ENCODE data around the gene PHLDA3.

PHLDA3 gene

DNA sequence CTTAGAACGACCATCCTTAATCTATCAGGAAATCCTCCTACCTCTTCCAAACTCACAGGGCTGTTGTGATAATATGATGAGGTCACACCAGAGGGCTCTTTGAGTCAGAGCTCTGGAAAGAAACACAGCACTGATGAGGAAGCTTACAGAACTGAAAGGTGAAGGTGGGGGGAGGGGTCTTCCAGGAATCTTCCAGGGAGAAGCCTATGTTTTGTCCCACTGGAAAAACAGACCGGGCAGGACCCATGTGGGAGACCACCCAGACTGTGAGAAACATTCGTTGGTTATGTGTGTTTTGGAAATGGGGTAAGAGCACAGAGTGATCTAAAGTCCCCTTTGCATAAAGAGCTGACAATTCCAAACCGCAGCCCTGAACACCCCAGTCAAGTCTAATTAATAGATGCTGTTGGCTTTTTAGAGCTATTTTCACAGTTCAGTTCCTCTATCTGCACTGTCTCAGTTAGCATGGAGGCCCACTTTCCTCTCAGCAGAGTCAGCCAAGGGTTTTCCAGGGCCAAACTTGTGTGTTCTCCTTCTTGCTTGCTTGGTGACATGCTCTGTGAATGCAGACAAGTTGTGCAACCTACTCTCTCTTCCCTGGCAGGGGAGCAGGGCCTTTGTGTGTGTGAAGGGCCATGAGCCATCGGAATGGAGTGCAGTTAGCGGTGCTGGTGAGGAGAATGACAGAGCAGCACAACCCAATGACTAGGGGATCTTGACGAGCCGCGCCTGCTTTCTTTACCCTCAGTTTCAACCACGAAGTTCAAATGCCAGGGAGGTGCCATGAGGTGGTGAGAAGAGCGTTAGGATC is 12.3 kb downstream of the PHLDA3 start (continued):
- TF ChIP-seq, protein P1, sequence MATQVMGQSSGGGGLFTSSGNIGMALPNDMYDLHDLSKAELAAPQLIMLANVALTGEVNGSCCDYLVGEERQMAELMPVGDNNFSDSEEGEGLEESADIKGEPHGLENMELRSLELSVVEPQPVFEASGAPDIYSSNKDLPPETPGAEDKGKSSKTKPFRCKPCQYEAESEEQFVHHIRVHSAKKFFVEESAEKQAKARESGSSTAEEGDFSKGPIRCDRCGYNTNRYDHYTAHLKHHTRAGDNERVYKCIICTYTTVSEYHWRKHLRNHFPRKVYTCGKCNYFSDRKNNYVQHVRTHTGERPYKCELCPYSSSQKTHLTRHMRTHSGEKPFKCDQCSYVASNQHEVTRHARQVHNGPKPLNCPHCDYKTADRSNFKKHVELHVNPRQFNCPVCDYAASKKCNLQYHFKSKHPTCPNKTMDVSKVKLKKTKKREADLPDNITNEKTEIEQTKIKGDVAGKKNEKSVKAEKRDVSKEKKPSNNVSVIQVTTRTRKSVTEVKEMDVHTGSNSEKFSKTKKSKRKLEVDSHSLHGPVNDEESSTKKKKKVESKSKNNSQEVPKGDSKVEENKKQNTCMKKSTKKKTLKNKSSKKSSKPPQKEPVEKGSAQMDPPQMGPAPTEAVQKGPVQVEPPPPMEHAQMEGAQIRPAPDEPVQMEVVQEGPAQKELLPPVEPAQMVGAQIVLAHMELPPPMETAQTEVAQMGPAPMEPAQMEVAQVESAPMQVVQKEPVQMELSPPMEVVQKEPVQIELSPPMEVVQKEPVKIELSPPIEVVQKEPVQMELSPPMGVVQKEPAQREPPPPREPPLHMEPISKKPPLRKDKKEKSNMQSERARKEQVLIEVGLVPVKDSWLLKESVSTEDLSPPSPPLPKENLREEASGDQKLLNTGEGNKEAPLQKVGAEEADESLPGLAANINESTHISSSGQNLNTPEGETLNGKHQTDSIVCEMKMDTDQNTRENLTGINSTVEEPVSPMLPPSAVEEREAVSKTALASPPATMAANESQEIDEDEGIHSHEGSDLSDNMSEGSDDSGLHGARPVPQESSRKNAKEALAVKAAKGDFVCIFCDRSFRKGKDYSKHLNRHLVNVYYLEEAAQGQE (tag by site-specific recombination; IDR thresholded peaks at IDR 0.05), result no peak
- TF ChIP-seq ZFP37 (tag by site-specific recombination; IDR thresholded peaks at IDR 0.05), result 0 out of 2 replicates have a peak, but pooled peaks have one; percentile 32
- TF ChIP-seq, protein P2, sequence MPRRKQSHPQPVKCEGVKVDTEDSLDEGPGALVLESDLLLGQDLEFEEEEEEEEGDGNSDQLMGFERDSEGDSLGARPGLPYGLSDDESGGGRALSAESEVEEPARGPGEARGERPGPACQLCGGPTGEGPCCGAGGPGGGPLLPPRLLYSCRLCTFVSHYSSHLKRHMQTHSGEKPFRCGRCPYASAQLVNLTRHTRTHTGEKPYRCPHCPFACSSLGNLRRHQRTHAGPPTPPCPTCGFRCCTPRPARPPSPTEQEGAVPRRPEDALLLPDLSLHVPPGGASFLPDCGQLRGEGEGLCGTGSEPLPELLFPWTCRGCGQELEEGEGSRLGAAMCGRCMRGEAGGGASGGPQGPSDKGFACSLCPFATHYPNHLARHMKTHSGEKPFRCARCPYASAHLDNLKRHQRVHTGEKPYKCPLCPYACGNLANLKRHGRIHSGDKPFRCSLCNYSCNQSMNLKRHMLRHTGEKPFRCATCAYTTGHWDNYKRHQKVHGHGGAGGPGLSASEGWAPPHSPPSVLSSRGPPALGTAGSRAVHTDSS (tag by site-specific recombination; IDR thresholded peaks at IDR 0.05), result no peak

DNA sequence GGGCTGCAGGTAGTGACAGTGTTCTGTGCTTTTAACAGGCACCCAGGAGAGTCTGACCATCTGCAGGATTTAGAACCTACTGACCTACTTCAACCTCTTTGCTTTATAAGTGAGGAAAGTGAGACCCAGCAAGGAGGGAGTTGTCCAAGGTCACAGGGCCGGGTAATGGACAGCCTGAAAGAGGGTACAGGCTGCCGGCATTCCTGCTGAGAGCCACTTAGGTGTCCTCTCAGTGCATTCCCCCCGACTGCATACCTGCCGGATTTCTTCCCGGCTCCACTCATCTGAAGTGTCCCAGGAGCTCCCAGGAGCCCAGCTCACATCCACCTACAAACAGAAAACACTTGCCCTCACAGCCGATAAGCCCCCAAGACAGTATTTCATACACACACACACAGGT is 13.9 kb downstream of the PHLDA3 start:
- TF ChIP-seq BCL11B (tag by site-specific recombination; IDR thresholded peaks at IDR 0.05; ENCODE audit: low read depth) (no peak), ZNF626 (tag by site-specific recombination; IDR thresholded peaks at IDR 0.05) (no peak), ZNF555 (tag by site-specific recombination; conservative IDR thresholded peaks at IDR 0.05) (no peak), ZNF350 (tag by site-specific recombination; IDR thresholded peaks at IDR 0.05) (no peak), ZNF140 (tag by site-specific recombination; IDR thresholded peaks at IDR 0.05) (no peak), ZNF239 (tag by site-specific recombination; IDR thresholded peaks at IDR 0.05) (no peak), ZXDB (tag by site-specific recombination; IDR thresholded peaks at IDR 0.05) (no peak), OSR2 (tag by site-specific recombination; IDR thresholded peaks at IDR 0.05) (no peak), ZNF837 (tag by site-specific recombination; IDR thresholded peaks at IDR 0.05) (no peak), ZNF623 (tag by site-specific recombination; IDR thresholded peaks at IDR 0.05) (no peak), ZEB2 (tag by site-specific recombination; IDR thresholded peaks at IDR 0.05) (no peak)
- H3K4me1 ChIP-seq (ENCODE audit: control insufficient read depth, insufficient read depth, low read length), result peaks cover 10% of the 10 kb centered on the region; the same call in 1 of the 2 replicates
- POLR2A ChIA-PET, result interaction anchor here (3.7 kb wide), 1 partner anchor 13 kb away, joined by 17 read pairs; the partner anchor contains the start of gene PHLDA3
- CTCF ChIA-PET, result interaction anchor here (1.2 to 3.3 kb wide), 3 partner anchors 12 to 26 kb away, joined by 4 to 27 read pairs (median 5); no protein-coding TSS in a partner anchor
- no peaks in the 10 kb centered on the region for H3K36me3 ChIP-seq (ENCODE audit: control insufficient read depth in 2 of 2, insufficient read depth in 1 of 2, low read length in 2 of 2)
- H3K9me3 ChIP-seq (ENCODE audit: control insufficient read depth, insufficient read depth, low read depth, low read length), result no peaks in the 10 kb centered on the region
- no peak overlapping the region for H3K27ac ChIP-seq (ENCODE audit: extremely low read depth, low read depth, low read length)
- no peak overlapping the region for H3K4me3 ChIP-seq (ENCODE audit: low read depth, low read length)

DNA sequence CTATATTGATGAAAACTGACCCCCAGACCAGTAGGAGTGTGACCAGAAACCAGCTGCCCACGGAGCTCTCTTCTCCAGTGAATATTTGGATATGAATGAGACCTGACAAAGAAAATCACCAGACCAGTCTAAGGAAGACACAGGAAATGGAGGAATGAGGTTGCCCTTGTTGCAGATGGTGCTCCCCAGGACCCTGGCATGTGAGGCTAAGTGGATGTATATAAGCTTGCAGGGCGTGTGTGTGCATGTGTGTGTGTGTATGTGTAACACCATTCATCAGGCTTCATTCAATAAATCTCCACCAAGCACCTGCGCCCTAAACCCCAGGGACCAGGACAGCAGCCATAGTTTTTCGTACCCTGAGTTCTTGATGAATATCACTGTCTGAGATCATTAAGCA is 14.4 kb downstream of the PHLDA3 start:
- peaks cover 10% of the 10 kb centered on the region; the same call in 1 of the 2 replicates for H3K4me1 ChIP-seq (ENCODE audit: control insufficient read depth, insufficient read depth, low read length)
- POLR2A ChIA-PET, result interaction anchor here (3.7 kb wide), 1 partner anchor 13 kb away, joined by 17 read pairs; the partner anchor contains the start of gene PHLDA3

More for the DNA sequence above, 14.4 kb downstream of the PHLDA3 start:
- CTCF ChIA-PET, result interaction anchor here (1.2 to 3.3 kb wide), 2 partner anchors 19 to 27 kb away, joined by 4 to 27 read pairs; no protein-coding TSS in a partner anchor
- TF ChIP-seq ZIC2 (tag by site-specific recombination; IDR thresholded peaks at IDR 0.05) (no peak), TRIM28 (IDR thresholded peaks at IDR 0.05; ENCODE audit: borderline replicate concordance, low read length) (no peak)
- Histone ChIP-seq H3K27ac (ENCODE audit: extremely low read depth, low read depth, low read length) (no peak overlapping the region), H3K9me3 (ENCODE audit: control insufficient read depth, insufficient read depth, low read depth, low read length) (no peaks in the 10 kb centered on the region), H3K36me3 (ENCODE audit: control insufficient read depth in 2 of 2, insufficient read depth in 1 of 2, low read length in 2 of 2) (no peaks in the 10 kb centered on the region), H3K4me3 (ENCODE audit: low read depth, low read length) (no peak overlapping the region)
